GM12892 (cell line): ENCODE data around the gene ARRDC2.
"Not testable (repeated sequence)": the region's sequence is repeated elsewhere in the genome, so short reads cannot be mapped to it uniquely, and the experiment has no call there.

Source experiments
- DNase-seq: peaks from one replicate; pipeline ENCODE4 v3.0.0; 2011; ENCODE audit not compliant: insufficient read length
- FAIRE-seq: peaks from 2 replicates; lab custom pipeline; 2011; peaks lifted over from hg19 to GRCh38; lab: Jason Lieb, UNC
- POLR2A ChIP-seq: IDR thresholded peaks from 2 replicates; pipeline ENCODE4 v1.6.1; 2011; ENCODE audit warnings: low read depth, low read length, control low read depth
- POLR2AphosphoS5 ChIP-seq: IDR thresholded peaks from 2 replicates; pipeline ENCODE4 v1.6.1; 2011; ENCODE audit warnings: low read depth, low read length, control low read depth
- TAF1 ChIP-seq: IDR thresholded peaks from 2 replicates; pipeline ENCODE4 v1.6.1; 2011; ENCODE audit warnings: low read depth, mild to moderate bottlenecking, control low read depth, low read length, borderline replicate concordance

Gene ARRDC2

DNA sequence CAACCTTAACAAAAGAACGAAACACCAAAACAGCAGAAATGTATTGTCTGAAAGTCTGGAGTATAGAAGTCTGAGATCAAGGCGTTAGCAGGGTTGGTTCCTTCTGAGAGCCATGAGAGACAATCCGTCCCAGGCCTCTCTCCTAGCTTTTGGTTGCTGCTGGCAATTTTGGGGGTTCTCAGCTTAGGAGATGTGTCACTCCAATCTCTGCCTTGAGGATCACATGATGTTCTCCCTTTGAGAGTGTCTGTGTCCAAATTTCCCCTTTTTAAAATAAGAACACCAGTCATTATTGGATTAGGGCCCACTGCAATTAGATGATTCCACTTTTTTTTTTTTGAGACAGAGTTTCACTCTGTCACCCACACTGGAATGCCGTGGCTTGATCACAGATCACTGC lies 30.9 kb upstream of the ARRDC2 start:
- DNase-seq (no peak), FAIRE-seq (no peak)
- TF ChIP-seq POLR2A (no peak), POLR2AphosphoS5 (no peak), TAF1 (no peak)

GRCh38 chr19:17977488-17977887 lies 30.5 kb upstream of the ARRDC2 start:
- no peak for TF ChIP-seq TAF1
- no peak for DNase-seq
- no peak for FAIRE-seq

DNA sequence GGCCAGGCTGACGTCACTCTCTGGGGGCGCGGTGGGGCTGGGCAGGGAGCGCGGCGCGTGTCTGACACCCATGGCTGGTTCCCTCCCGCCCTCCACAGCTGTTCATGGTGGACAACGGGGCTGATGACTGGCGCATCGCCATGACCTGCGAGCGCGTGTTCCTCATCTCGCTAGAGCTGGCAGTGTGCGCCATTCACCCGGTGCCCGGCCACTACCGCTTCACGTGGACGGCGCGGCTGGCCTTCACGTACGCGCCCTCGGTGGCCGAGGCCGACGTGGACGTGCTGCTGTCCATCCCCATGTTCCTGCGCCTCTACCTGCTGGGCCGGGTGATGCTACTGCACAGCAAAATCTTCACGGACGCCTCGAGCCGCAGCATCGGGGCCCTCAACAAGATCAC lies 26.4 kb upstream of the ARRDC2 start:
- no peak for TF ChIP-seq POLR2A
- no peak for TF ChIP-seq POLR2AphosphoS5
- TF ChIP-seq TAF1: no peak
- no peak for DNase-seq
- FAIRE-seq: no peak

- TF ChIP-seq POLR2A: no peak
- TF ChIP-seq POLR2AphosphoS5: no peak
- no peak for TF ChIP-seq TAF1
- DNase-seq (no peak), FAIRE-seq (no peak)
These were observed 25.5 kb upstream of the ARRDC2 start for GRCh38 chr19:17982430-17982829.

DNA sequence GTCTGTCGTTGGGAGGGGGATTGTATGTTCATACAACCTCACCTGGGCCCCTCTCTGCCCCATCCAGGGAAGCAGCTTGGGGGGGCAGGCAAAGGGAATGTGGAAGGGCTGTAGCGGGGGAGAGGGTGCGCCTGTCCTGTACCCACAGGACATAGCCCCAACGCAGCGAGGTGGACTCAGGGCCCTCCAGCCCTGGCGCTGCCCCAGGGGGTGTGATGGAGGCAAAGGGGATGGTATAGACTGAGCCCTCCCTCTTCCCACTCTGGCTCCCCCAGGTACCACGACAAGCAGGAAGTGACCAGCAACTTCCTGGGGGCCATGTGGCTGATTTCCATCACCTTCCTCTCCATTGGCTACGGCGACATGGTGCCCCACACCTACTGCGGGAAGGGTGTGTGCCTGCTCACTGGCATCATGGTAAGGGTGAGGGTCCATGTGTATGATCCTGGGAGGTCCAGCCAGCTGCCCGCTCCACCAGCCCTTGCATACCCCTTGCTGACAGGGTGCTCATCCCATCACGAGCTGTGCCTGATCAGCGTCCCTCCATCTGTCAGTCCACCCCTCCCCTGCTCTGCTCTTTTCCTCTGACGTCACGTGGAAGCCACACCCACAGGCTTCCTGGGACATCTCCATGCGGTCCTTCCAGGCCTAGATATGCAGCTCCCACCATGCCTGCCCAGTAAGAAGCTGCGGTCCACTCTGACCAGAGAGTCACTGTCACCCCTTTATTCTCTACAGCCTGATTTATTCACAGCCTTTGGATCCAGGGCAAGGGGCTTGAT lies 22.7 kb upstream of the ARRDC2 start:
- FAIRE-seq (no peak), DNase-seq (no peak)
- TF ChIP-seq TAF1 (no peak), POLR2A (no peak), POLR2AphosphoS5 (no peak)

DNA sequence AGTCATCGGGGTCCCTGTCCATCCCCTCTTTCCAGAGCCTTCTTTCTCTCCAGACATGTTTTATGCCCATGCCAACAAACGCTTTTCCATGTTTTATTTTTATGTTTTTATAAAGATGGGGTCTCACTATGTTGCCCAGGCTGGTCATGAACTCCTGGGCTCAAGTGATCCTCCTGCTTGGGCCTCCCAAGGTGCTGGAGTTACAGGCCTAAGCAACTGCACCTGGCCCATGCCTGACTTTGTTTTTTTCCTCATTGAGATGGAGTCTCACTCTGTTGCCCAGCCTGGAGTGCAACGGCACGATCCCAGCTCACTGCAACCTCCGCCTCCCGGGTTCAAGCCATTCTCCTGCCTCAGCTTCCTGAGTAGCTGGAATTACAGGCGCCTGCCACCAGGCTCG lies 21.4 kb upstream of the ARRDC2 start:
- not testable (repeated sequence) for DNase-seq, FAIRE-seq

- TF ChIP-seq POLR2AphosphoS5: no peak
- no peak for DNase-seq
- no peak for FAIRE-seq
These were observed 19.8 kb upstream of the ARRDC2 start for GRCh38 chr19:17988161-17988560.

GRCh38 chr19:17989425-17990094 lies 18.4 kb upstream of the ARRDC2 start:
- FAIRE-seq: no peak
- TF ChIP-seq TAF1: no peak
- TF ChIP-seq POLR2A: no peak
- no peak for TF ChIP-seq POLR2AphosphoS5

DNA sequence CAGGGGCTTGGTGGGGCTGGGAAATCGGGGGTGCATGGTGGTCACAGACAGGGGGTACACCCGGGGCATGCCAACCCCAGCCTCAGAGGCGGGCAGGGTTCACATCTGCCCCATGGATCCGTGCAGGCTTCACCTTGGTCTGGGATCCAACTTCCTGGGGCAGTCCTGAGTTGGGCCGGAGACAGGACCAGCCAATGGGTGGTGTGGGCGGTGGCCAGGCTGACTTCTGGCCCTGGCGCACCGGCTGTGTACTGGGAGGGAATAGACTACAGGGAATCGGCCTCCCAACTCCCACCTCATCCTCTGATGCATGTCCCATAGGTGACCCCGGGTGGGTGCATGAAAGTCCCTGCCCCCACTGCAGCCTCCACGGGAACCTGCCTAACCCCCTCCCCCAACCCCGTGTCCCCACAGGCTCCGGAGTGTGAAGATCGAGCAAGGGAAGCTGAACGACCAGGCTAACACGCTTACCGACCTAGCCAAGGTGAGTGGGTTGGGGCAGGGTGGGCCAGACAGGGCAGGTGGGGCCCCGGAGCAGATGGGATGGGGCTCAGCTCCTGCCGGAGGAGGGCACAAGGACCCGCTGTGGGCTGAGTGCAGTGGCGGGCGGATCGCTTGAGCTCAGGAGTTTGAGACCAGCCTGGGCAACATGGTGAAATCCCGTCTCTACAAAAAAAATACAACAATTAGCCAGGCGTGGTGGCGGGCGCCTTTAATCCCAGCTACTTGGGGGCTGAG lies 14.7 kb upstream of the ARRDC2 start:
- no peak for TF ChIP-seq TAF1
- TF ChIP-seq POLR2AphosphoS5: no peak
- no peak for TF ChIP-seq POLR2A
- FAIRE-seq: no peak
- DNase-seq: no peak

More at GRCh38 chr19:17989425-17990094, 18.4 kb upstream of the ARRDC2 start:
- DNase-seq: no peak

DNA sequence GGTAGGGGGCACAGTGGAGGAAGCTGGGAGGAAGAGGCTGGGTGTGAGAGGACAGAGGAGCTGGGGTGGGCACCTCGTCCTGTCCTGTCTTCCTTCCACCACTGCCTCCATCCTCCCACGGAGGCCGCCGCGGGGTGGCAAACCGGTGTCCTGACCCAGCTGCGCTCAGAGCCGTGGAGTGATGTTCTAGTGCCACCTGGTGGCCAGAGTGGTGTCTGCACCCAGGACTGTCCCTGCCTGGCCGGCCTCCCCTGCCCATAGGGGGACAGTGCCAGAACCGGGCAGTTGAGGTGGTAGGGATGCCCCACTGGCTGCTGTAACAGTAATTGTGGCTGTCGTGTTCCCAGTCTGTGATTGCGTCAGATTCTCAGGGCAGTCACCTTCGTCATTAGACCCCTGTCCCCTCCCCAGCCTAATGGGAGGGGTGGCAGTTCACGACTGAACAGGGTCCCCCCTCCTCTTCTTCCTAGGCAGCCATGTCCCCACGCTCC lies 11.1 kb upstream of the ARRDC2 start:
- FAIRE-seq: peak; percentile 87

DNA sequence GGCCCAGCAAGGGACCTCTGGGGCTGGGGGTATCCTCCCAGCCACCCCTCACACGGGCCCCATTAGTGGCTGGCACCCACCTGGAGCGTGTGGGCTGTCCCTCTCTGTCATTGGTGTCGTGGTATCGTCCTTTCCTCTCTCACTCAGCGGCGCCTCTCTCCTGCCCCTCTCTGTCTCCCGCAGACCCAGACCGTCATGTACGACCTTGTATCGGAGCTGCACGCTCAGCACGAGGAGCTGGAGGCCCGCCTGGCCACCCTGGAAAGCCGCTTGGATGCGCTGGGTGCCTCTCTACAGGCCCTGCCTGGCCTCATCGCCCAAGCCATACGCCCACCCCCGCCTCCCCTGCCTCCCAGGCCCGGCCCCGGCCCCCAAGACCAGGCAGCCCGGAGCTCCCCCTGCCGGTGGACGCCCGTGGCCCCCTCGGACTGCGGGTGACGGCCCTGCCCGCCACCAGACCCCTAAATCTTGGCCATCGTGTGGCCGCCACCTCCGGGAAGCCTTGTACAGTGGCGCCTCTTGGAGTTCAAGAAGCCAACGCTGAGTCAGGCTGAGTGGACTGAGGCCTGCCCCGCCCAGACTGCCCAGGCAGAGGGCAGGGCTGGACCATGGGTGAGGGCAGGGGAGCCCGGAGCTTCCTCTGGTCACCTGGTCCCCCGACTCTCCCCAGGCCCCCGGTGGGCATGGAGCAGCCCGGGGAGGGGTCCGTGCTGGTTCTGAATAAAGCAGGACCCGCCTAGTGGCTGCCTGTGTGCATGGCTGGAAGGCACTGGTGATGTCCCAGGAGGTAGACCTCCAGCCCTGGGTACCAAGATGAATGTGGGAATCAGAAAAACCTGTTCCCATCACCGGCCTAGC lies 9.8 kb upstream of the ARRDC2 start:
- TF ChIP-seq POLR2A: no peak
- TF ChIP-seq POLR2AphosphoS5: no peak
- TF ChIP-seq TAF1: no peak
- FAIRE-seq (no peak), DNase-seq (no peak)

More for the DNA sequence above, 11.1 kb upstream of the ARRDC2 start:
- TF ChIP-seq POLR2A (no peak), POLR2AphosphoS5 (no peak), TAF1 (no peak)
- peak; percentile 84 for DNase-seq

- DNase-seq (no peak), FAIRE-seq (no peak)
These were observed 9.2 kb upstream of the ARRDC2 start for GRCh38 chr19:17998827-17999150.

More at GRCh38 chr19:17998827-17999150, 9.2 kb upstream of the ARRDC2 start:
- no peak for TF ChIP-seq TAF1
- no peak for TF ChIP-seq POLR2AphosphoS5
- TF ChIP-seq POLR2A: no peak
